Loucy (cell line): ENCODE measurements around the gene SCMH1.

Source experiments
- EZH2phosphoT487 ChIP-seq: fragments of 200-600 bp; IDR thresholded peaks from 2 replicates; pipeline ENCODE4 v1.6.1; 2018; ENCODE audit warnings: antibody characterized with exemption, mild to moderate bottlenecking, moderate library complexity, borderline replicate concordance
- TF ChIP-seq, protein P1 (sequence below): fragments of 200-600 bp; sonication (generic); conservative IDR thresholded peaks from 2 replicates; pipeline ENCODE4 v1.5.1; 2014; ENCODE audit warnings: mild to moderate bottlenecking, antibody characterized with exemption, low read length

DNA sequence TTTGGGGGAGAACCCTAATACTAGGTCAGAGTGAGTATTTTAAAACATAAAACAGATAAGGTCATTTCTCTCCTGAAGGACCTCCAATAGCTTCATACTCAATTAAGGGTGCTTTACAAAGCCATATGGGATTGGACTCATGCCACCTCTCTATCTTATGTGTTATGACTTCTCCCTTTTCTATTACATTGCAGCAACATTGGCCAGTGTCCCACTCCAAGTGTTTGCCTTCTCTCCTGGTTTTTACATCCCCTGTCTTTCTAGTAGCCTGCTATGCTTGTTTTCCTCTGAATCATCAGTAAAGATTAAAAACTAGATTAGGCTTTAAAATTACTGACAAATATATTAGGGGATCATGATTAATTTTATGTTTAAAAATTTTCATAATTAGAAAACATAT is 66.6 kb downstream of the SCMH1 start:
- TF ChIP-seq, protein P1, sequence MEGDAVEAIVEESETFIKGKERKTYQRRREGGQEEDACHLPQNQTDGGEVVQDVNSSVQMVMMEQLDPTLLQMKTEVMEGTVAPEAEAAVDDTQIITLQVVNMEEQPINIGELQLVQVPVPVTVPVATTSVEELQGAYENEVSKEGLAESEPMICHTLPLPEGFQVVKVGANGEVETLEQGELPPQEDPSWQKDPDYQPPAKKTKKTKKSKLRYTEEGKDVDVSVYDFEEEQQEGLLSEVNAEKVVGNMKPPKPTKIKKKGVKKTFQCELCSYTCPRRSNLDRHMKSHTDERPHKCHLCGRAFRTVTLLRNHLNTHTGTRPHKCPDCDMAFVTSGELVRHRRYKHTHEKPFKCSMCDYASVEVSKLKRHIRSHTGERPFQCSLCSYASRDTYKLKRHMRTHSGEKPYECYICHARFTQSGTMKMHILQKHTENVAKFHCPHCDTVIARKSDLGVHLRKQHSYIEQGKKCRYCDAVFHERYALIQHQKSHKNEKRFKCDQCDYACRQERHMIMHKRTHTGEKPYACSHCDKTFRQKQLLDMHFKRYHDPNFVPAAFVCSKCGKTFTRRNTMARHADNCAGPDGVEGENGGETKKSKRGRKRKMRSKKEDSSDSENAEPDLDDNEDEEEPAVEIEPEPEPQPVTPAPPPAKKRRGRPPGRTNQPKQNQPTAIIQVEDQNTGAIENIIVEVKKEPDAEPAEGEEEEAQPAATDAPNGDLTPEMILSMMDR: no peak
- no peak for TF ChIP-seq EZH2phosphoT487
